ENCODE data around the gene SLC35B1. TPM values are rescaled to one million over a fixed set of nuclear protein-coding genes. Genes with fewer than 3 reads are reported as not detected.

The SLC35B1 gene
- total RNA-seq, 4 donors from 2014 or later: 29.6 to 46.5 (median 42.8) TPM

GRCh38 chr17:49717371-49717861 is 9.7 kb upstream of the SLC35B1 start:
- no peak for TF ChIP-seq POLR2A (IDR thresholded peaks at IDR 0.05)
- TF ChIP-seq EP300 (IDR thresholded peaks at IDR 0.05): no peak
- no peak for TF ChIP-seq CTCF (IDR thresholded peaks at IDR 0.05)
- no peak for DNase-seq (ENCODE audit: low spot score in 2 of 2)
- H3K27me3 ChIP-seq: no peaks in the 10 kb centered on the region
- no peak overlapping the region for H3K27ac ChIP-seq
- peaks cover 0 to 92% (median 12%) of the 10 kb centered on the region in 3 donors for H3K36me3 ChIP-seq
- WGBS, 2 donors: 79 to 88% methylated on average over 10 of the region's 10 CpGs
- H3K4me3 ChIP-seq: no peak overlapping the region
- no peaks in the 10 kb centered on the region for H3K9me3 ChIP-seq
- peaks cover 0 to 2% (median 0%) of the 10 kb centered on the region in 4 donors for H3K4me1 ChIP-seq

- Histone ChIP-seq H3K27ac (no peak overlapping the region), H3K36me3 (peaks cover 0 to 92% (median 8%) of the 10 kb centered on the region in 3 donors), H3K9me3 (no peaks in the 10 kb centered on the region), H3K4me3 (no peak overlapping the region), H3K27me3 (no peaks in the 10 kb centered on the region), H3K4me1 (no peaks in the 10 kb centered on the region)
- no peak for DNase-seq (ENCODE audit: low spot score in 2 of 2)
- WGBS, 2 donors: 88 to 90% methylated on average over 1 of the region's 1 CpG
- TF ChIP-seq CTCF (IDR thresholded peaks at IDR 0.05) (no peak), EP300 (IDR thresholded peaks at IDR 0.05) (no peak), POLR2A (IDR thresholded peaks at IDR 0.05) (no peak)
These were observed 9.1 kb upstream of the SLC35B1 start for GRCh38 chr17:49716668-49717364.

GRCh38 chr17:49715717-49716279 is 8.0 kb upstream of the SLC35B1 start:
- H3K27ac ChIP-seq: peak overlapping the region in 1 of 4 donors; percentile 24
- H3K4me3 ChIP-seq: no peak overlapping the region
- 72 to 74% methylated on average over 9 of the region's 9 CpGs for WGBS, 2 donors
- H3K9me3 ChIP-seq: no peaks in the 10 kb centered on the region
- H3K36me3 ChIP-seq: peaks cover 0 to 96% (median 14%) of the 10 kb centered on the region in 3 donors
- no peaks in the 10 kb centered on the region for H3K27me3 ChIP-seq
- no peak for TF ChIP-seq POLR2A (IDR thresholded peaks at IDR 0.05)
- no peaks in the 10 kb centered on the region for H3K4me1 ChIP-seq
- DNase-seq (ENCODE audit: low spot score in 2 of 2): no peak

GRCh38 chr17:49715216-49715615 is 7.5 kb upstream of the SLC35B1 start:
- no peak overlapping the region for H3K27ac ChIP-seq
- peaks cover 0 to 91% (median 14%) of the 10 kb centered on the region in 3 donors for H3K36me3 ChIP-seq
- no peaks in the 10 kb centered on the region for H3K27me3 ChIP-seq
- TF ChIP-seq CTCF (IDR thresholded peaks at IDR 0.05): no peak
- no peak for TF ChIP-seq POLR2A (IDR thresholded peaks at IDR 0.05)
- TF ChIP-seq EP300 (IDR thresholded peaks at IDR 0.05): no peak
- 80 to 84% methylated on average over 4 of the region's 4 CpGs for WGBS, 2 donors
- H3K9me3 ChIP-seq: no peaks in the 10 kb centered on the region
- DNase-seq (ENCODE audit: low spot score in 2 of 2): no peak
- no peak overlapping the region for H3K4me3 ChIP-seq
- no peaks in the 10 kb centered on the region for H3K4me1 ChIP-seq

- 54 to 56% methylated on average over 15 of the region's 15 CpGs for WGBS, 2 donors
- peak overlapping the region; percentile 45 to 98 (median 79) for H3K27ac ChIP-seq
These were observed 885 bp upstream of the SLC35B1 start for GRCh38 chr17:49708515-49709183.

More at GRCh38 chr17:49708515-49709183, 885 bp upstream of the SLC35B1 start:
- DNase-seq (ENCODE audit: low spot score in 2 of 2): no peak
- H3K36me3 ChIP-seq: peaks cover 2 to 50% (median 13%) of the 10 kb centered on the region in 3 donors
- H3K4me1 ChIP-seq: peaks cover 0 to 44% (median 19%) of the 10 kb centered on the region in 4 donors
- H3K9me3 ChIP-seq: no peaks in the 10 kb centered on the region
- no peak for TF ChIP-seq CTCF (IDR thresholded peaks at IDR 0.05)
- no peak for TF ChIP-seq EP300 (IDR thresholded peaks at IDR 0.05)
- no peak for TF ChIP-seq POLR2A (IDR thresholded peaks at IDR 0.05)
- H3K27me3 ChIP-seq: no peaks in the 10 kb centered on the region
- H3K4me3 ChIP-seq: peak overlapping the region; percentile 27 to 98 (median 88)
